Naive B cell (primary cell): ENCODE data around the gene CALML5. TPM values are rescaled to one million over a fixed set of nuclear protein-coding genes. Genes with fewer than 3 reads are reported as not detected.
A peak's percentile ranks its signal among the peaks of the same experiment; 100 is the strongest.

ENCODE experiments used
- ATAC-seq, 2 donors: fragments of 150-1000 bp; cut with Tn5 transposase; 2 replicates each; pipeline ENCODE4 v1.10.0; 2021; ENCODE audit warnings: low read depth in 2 of 2, mild to moderate bottlenecking in 2 of 2, moderate library complexity in 2 of 2
- DNase-seq: peaks from one replicate; pipeline ENCODE4 v3.0.0; 2022
- H3K27ac Mint-ChIP-seq, 6 donors: one replicate each; pipeline ENCODE4 v1.8.0; 2020 to 2022; ENCODE audit warnings: mild to moderate bottlenecking in 6 of 6, mixed read lengths in 6 of 6, moderate library complexity in 5 of 6, inconsistent platforms in 2 of 6
- H3K27me3 Mint-ChIP-seq, 3 donors: one replicate each; pipeline ENCODE4 v1.8.0; 2021 to 2022; ENCODE audit warnings: mixed read lengths in 3 of 3, mild to moderate bottlenecking in 1 of 3
- H3K36me3 Mint-ChIP-seq, 2 donors: one replicate each; pipeline ENCODE4 v1.8.0; 2020 to 2022; ENCODE audit warnings: mixed read lengths in 2 of 2, inconsistent platforms in 1 of 2, mild to moderate bottlenecking in 1 of 2
- H3K4me1 Mint-ChIP-seq, 3 donors: one replicate each; pipeline ENCODE4 v1.8.0; 2020 to 2022; ENCODE audit warnings: mixed read lengths in 3 of 3, inconsistent platforms in 1 of 3, mild to moderate bottlenecking in 1 of 3, moderate library complexity in 1 of 3
- H3K4me3 Mint-ChIP-seq, 8 donors: one replicate each; pipeline ENCODE4 v1.8.0; 2020 to 2022; ENCODE audit warnings: mild to moderate bottlenecking in 8 of 8, mixed read lengths in 8 of 8, moderate library complexity in 8 of 8, inconsistent platforms in 2 of 8
- H3K9me3 Mint-ChIP-seq, 7 donors: one replicate each; pipeline ENCODE4 v1.8.0; 2020 to 2022; ENCODE audit warnings: mixed read lengths in 7 of 7, mild to moderate bottlenecking in 5 of 7, inconsistent platforms in 2 of 7, moderate library complexity in 1 of 7
- polyA plus RNA-seq, 6 donors: library from polyadenylated mRNA; unstranded; fragments of 300-500 nt; fragmentation: Illumina TruSeq; gene quantifications; one replicate each; pipeline ENCODE4 v1.2.3, GENCODE V29; 2021; ENCODE audit warnings: low read depth in 6 of 6

Gene CALML5
- polyA plus RNA-seq, 6 donors from 2014 or later, result not detected

DNA sequence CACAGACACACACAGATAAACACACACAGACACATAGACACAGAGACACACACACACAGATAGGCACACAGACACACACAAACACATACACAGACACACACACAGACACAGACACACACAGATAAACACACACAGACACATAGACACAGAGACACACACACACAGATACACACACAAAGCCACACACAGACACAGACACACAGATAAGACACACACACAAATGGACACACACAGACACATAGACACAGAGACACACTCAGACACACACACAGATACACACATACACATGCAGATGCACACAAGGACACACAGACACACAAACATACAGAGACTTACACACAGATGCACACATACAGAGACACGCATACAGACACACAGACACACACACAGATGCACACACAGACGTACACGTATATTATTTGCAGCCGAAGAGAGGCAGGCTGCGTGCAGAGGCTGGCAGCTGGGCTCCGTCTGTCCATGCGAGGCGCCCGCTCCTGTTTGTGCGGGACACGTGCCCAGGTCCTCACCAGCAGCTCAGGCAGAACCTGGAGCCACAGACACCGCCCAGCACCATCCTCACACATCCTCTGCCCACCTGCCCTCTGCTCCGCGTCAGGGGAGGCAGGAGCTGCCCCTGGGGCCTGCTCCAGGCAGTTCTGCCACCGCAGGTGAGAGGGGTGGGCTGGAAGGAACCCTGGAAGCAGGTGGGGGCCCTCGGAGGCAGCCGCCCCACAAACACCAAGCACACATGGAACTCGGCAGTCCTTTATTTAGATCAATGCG, 1.2 kb downstream of the CALML5 start:
- peaks cover 0 to 13% (median 12%) of the 10 kb centered on the region in 3 donors for H3K27me3 Mint-ChIP-seq
- no peak overlapping the region for H3K27ac Mint-ChIP-seq
- H3K4me1 Mint-ChIP-seq, result no peaks in the 10 kb centered on the region
- no peak for DNase-seq
- H3K4me3 Mint-ChIP-seq, result no peak overlapping the region
- H3K36me3 Mint-ChIP-seq, result no peaks in the 10 kb centered on the region
- ATAC-seq, result no peak
- H3K9me3 Mint-ChIP-seq, result no peaks in the 10 kb centered on the region

DNA sequence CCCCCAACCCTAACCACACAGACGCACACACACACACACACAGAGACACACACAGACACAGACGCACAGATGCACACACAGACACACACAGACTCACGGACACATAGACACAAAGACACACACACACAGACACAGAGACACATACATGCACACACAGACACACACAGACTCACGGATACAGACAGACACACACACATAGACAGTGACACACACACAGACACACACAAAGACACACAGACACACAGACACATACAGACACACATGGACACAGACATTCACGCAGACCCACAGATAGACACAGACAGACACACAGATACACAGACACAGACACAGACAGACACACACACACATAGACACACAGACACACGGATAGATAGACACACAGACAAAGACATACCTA, 2.1 kb downstream of the CALML5 start:
- ATAC-seq (no peak), DNase-seq (no peak)
- Mint-ChIP-seq H3K4me3 (no peak overlapping the region), H3K27ac (no peak overlapping the region), H3K9me3 (peaks cover 0 to 6% (median 2%) of the 10 kb centered on the region in 7 donors), H3K36me3 (peaks cover under 1 to 7% of the 10 kb centered on the region in 2 donors), H3K27me3 (peaks cover 0 to 6% (median 5%) of the 10 kb centered on the region in 3 donors), H3K4me1 (no peaks in the 10 kb centered on the region)

DNA sequence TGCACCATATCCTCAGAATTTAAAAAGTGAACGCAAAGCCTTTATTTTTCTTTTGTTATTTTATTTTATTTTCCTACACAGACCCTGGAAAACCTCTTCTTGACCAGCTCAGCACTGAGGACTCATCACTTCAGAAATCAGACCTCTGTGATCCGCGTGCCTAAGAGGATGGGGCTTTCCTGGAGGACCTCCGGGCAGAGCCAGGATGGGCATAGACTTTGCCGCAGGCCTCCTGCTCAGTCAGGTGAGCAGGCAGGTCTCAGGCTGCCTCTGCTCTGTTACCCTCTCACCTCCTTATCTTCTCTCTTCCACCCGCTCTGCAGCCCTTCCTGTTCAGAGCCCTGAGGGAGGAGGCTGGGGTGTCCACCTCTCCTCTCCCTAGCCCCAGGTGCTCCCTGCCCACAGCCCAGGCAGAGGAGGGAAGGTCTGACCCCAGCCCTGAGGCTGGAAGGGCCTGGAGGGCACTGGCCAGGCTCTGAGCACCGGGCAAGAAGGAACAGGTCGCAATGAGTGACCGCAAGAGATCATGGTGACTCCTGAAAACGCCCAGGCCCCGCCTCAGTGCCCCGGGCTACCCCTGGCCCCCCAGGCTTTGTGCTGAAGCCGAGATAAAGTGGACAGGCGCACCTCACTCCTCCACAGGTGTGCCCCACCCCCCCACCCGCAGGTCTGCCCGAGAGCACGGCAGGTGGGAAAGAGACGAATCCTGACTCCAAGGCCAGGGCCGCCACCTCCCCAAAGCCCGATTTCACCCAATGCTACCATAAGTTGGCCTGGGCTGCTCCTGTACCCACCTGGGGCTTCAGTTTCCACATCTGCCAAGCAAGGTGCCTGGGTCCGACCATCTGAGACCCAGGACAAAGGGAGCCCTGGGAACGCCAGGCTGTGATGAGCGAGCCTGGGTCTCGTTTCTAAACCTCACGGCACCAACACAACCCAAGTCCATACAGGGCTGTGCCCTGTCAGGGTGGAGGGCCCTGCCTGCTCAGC, 2.8 kb downstream of the CALML5 start:
- H3K27me3 Mint-ChIP-seq, result peaks cover 0 to 6% (median 5%) of the 10 kb centered on the region in 3 donors
- no peak for DNase-seq
- peaks cover 0 to 11% (median 4%) of the 10 kb centered on the region in 7 donors for H3K9me3 Mint-ChIP-seq
- no peak for ATAC-seq
- peaks cover 3 to 8% of the 10 kb centered on the region in 2 donors for H3K36me3 Mint-ChIP-seq
- H3K4me3 Mint-ChIP-seq, result no peak overlapping the region
- no peak overlapping the region for H3K27ac Mint-ChIP-seq
- H3K4me1 Mint-ChIP-seq, result peaks cover 0 to 3% (median under 1%) of the 10 kb centered on the region in 3 donors

DNA sequence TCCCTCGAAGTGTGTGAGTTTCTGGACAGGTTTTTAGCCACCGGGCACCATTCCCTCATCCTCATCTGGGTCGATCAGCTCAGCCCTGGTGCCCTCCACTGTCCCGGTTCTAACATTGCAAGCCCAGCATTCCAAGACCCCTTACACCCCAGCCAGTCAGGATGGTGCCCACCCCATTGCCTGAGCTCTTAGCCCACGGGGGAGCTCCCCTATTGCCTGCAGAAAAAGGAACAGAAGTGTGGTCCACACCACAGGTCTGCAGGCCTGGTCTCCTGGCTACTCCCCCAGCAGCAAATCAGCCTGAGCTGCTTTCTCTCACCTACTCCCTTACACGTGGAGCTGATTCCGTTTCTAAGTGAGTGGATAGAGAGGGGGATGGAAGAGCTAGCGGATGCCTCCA, 4.8 kb downstream of the CALML5 start:
- Mint-ChIP-seq H3K27me3 (no peaks in the 10 kb centered on the region), H3K36me3 (peaks cover 3 to 8% of the 10 kb centered on the region in 2 donors), H3K27ac (no peak overlapping the region), H3K9me3 (peaks cover 0 to 11% (median 4%) of the 10 kb centered on the region in 7 donors), H3K4me1 (peaks cover 7 to 12% (median 8%) of the 10 kb centered on the region in 3 donors), H3K4me3 (no peak overlapping the region)
- DNase-seq (no peak), ATAC-seq (no peak)

DNA sequence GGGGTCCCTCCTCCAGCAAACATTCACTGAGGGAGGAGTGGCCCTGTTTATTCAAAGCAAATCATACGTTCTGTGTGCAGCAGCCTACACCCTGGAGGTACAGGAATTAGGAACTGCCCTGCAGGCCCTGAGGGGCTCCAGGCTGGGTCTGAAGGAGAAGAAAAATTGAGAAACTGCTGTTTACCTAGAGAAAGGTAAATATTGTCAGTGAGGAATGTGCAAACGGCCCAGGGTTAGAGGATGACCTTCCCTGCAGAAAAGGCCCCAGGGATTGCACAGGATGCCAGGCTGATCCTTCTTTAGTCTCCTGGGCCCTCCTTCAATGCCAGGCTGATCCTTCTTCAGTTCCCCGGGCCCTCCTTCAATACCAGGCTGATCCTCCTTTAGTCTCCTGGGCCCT, 5.7 kb downstream of the CALML5 start:
- no peak for ATAC-seq
- H3K27me3 Mint-ChIP-seq, result no peaks in the 10 kb centered on the region
- no peak overlapping the region for H3K27ac Mint-ChIP-seq
- H3K36me3 Mint-ChIP-seq, result peaks cover 3 to 8% of the 10 kb centered on the region in 2 donors
- DNase-seq, result no peak
- H3K4me1 Mint-ChIP-seq, result peaks cover 7 to 12% (median 8%) of the 10 kb centered on the region in 3 donors
- no peak overlapping the region for H3K4me3 Mint-ChIP-seq
- H3K9me3 Mint-ChIP-seq, result peaks cover 0 to 11% (median 4%) of the 10 kb centered on the region in 7 donors

DNA sequence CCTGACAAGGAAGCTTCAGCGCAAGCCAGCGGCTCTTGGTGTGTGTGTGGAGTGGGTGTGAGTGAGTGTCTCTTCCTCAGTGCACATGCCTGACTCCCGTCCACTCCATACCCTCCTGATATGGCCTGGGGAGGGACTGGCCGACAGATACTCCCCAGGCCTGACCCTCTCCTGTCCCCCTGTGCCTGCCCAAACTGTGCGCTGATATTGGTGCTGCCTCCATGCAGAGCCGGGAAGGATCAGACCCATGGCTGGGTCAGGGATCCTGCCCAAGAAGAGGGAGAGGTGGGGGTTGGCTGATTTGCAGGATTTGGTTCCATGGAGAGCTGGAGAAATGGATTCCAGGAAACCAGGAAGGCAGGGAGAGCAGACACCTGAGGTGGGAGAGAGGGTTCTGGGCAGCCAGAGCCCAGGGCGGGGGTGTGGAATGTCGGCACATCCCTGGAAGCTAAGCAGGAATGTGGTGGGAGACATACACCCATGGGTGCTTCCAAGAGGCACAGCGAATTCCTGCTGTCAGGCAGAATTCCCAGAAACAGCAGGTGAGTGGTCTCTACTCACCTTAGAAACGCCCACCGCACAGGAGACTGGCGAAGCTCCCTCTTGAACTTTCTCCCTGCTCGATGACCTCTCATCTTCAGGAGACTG, 6.3 kb downstream of the CALML5 start:
- H3K36me3 Mint-ChIP-seq, result peaks cover 3 to 8% of the 10 kb centered on the region in 2 donors
- no peak for DNase-seq
- no peaks in the 10 kb centered on the region for H3K27me3 Mint-ChIP-seq
- peaks cover 0 to 11% (median 4%) of the 10 kb centered on the region in 7 donors for H3K9me3 Mint-ChIP-seq
- no peak for ATAC-seq
- no peak overlapping the region for H3K4me3 Mint-ChIP-seq
- H3K27ac Mint-ChIP-seq, result no peak overlapping the region
- peaks cover 7 to 12% (median 8%) of the 10 kb centered on the region in 3 donors for H3K4me1 Mint-ChIP-seq

DNA sequence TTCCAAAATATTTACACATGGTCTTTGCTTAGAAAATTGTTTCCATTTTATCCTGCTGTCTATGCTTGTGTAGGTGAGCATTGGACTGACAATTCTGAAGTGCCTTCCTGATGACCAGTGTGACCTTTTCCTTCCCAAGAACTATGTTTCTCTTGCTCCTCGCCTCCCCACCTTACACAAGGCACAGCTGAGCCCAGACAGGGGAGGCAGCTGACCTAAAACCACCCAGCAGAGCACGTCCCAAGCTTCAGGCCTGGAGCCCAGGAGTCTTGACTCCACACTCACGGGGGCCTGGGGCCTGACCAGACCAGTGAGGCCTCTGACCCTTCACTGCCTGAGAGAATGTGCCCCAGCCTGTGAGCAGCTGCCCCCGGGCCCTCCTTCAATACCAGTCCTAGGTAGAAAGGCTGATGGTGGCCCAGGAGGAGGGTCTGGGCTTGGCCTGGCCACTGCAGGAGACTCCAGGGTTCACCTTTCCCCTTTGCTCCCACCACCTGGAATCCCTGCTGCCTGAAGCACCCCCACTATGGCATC, 7.0 kb downstream of the CALML5 start:
- no peak for DNase-seq
- Mint-ChIP-seq H3K4me1 (peaks cover 7 to 12% (median 8%) of the 10 kb centered on the region in 3 donors), H3K9me3 (peaks cover 0 to 11% (median 4%) of the 10 kb centered on the region in 7 donors), H3K4me3 (no peak overlapping the region), H3K27me3 (peaks cover 0 to 4% (median 2%) of the 10 kb centered on the region in 3 donors), H3K36me3 (peaks cover 3 to 8% of the 10 kb centered on the region in 2 donors), H3K27ac (peak overlapping the region in 1 of 6 donors; percentile 32)
- no peak for ATAC-seq

DNA sequence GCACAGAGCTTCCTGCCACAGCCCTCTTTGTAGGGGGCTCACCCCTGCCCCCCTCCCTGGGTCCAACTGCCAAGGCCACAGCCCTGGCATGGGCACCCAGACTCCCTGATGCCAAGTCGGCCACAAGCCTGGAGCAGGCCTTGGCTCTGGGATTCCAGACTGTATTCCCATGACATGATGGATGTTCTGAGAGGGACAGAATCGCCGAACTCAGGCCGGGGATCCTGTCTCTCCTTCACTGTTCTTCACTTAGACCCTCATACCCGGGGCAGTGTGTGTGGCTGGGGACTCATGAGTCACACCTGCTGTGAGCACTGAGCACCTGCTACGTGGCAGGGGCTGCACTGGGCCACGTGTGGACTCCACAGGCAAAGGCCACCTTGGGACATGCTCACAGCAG, 7.9 kb downstream of the CALML5 start:
- no peak for DNase-seq
- Mint-ChIP-seq H3K27me3 (peaks cover 0 to 11% (median 11%) of the 10 kb centered on the region in 3 donors), H3K4me3 (no peak overlapping the region), H3K27ac (peak overlapping the region in 1 of 6 donors; percentile 76), H3K36me3 (peaks cover 3 to 8% of the 10 kb centered on the region in 2 donors), H3K4me1 (peaks cover 7 to 12% (median 8%) of the 10 kb centered on the region in 3 donors), H3K9me3 (peaks cover 0 to 11% (median 4%) of the 10 kb centered on the region in 7 donors)
- no peak for ATAC-seq

DNA sequence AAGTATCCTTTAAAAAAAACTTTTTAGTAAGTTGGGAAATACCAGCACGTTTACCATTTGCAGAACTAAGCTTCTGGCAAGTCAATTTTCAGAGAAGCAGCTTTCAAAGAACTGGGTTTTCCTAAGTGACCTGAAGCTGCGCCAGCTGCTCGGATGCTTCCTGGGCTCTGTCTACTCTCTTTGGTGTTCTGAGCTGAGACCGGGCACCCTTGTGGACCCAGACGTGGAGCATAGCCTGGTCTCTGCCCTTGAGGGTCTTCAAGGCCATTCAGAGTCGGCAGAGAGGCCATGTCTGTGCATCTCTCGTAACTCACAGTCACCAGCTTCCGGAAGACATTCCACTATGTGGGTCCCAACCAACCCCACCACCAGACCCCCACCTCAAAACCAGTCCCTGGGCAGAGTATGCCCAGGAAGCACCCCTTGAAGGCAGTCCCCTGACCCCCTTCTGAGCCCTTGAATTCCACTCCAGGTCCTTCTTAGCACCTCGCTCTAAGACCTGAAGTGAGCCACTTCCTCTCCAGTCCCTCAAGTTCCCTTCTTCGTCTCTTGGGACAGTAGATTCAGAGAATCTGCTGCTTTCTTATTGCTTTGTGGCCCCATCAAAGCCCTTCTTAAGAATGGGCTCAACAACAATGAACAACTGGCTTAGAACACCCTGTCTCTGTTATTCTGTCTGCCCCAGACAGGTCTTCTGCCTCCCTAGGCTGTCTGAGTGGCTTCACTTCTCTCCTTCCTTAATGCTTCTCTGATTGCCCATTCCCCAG, 8.5 kb downstream of the CALML5 start:
- H3K36me3 Mint-ChIP-seq, result peaks cover 3 to 8% of the 10 kb centered on the region in 2 donors
- peak overlapping the region in 3 of 6 donors; percentile 22 to 76 (median 26) for H3K27ac Mint-ChIP-seq
- peaks cover 0 to 17% (median 11%) of the 10 kb centered on the region in 3 donors for H3K27me3 Mint-ChIP-seq
- ATAC-seq (peak in 1 of 2 donors; percentile 27), DNase-seq (no peak)
- H3K4me3 Mint-ChIP-seq, result peak overlapping the region in 1 of 8 donors; percentile 67
- H3K4me1 Mint-ChIP-seq, result peaks cover 7 to 12% (median 8%) of the 10 kb centered on the region in 3 donors
- H3K9me3 Mint-ChIP-seq, result peaks cover 0 to 11% (median 4%) of the 10 kb centered on the region in 7 donors

DNA sequence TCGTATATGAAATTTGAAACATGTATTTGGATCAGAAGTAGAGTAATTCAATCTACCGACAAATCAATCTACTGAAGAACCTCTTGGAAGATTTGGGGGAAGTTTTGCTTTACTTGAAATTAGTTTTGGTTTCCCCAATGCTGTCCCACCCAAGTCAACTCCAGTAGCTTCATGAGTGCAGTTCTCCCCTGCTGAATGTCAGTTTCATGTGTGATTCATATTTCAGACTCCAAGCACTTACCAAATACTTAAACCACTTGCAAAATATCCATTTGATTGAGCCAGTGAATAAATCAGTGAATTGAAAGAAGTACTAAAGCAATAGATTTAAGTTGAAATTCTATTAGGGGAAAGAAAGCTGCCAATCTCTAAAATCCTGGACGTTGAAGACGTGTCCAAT, 9.3 kb downstream of the CALML5 start:
- H3K27ac Mint-ChIP-seq, result no peak overlapping the region
- H3K9me3 Mint-ChIP-seq, result peaks cover 0 to 11% (median 4%) of the 10 kb centered on the region in 7 donors
- no peak for ATAC-seq
- peaks cover 7 to 12% (median 8%) of the 10 kb centered on the region in 3 donors for H3K4me1 Mint-ChIP-seq
- peaks cover 0 to 19% (median 11%) of the 10 kb centered on the region in 3 donors for H3K27me3 Mint-ChIP-seq
- peaks cover 3 to 8% of the 10 kb centered on the region in 2 donors for H3K36me3 Mint-ChIP-seq
- no peak overlapping the region for H3K4me3 Mint-ChIP-seq
- no peak for DNase-seq

DNA sequence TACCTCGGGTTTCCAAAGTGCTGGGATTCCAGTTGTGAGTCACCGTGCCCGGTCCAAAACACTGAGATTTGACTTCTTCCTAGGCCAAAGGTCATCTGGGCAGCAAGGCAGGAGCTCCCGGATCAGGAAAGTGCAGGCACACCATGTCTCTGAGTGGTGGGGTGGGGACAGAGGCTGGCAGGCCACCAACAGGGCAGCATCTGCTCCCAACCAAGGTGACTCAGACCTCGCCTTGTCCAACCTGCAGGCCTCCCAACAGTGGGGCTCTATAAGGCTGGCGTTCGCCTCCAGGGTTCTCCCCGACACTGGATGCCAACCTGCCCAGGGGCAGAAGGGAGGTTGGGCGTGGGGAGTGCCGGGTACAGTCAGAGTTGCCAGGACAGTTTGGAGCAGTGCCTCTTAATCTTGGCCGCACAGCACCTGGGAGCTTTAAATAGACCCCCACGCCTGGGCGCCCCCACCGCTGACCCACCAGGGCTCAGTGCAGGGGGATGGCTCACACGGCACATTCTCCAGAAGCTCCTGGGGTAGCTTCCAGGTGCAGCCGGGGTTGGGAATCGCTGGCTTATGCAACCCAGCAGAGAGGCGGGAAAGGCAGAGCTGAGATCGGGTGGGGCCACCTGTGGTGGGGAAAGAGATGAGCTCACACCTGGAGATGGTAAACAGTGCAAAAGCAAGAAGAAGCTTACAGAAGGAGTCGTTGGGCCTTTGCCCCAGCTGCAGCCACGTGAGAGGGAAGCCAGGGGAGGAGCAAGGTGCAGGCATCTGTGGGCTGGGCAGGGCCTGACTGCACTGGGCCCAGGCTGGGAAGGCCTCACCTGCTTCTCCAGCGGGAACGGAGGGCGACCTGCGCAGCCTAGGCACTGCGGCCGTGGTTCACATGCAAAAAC, 10.9 kb downstream of the CALML5 start:
- ATAC-seq, result no peak
- H3K4me3 Mint-ChIP-seq, result no peak overlapping the region
- H3K27me3 Mint-ChIP-seq, result peaks cover 0 to 19% (median 11%) of the 10 kb centered on the region in 3 donors
- H3K36me3 Mint-ChIP-seq, result peaks cover 3 to 8% of the 10 kb centered on the region in 2 donors
- peaks cover 7 to 12% (median 8%) of the 10 kb centered on the region in 3 donors for H3K4me1 Mint-ChIP-seq
- DNase-seq, result no peak
- H3K27ac Mint-ChIP-seq, result peak overlapping the region in 1 of 6 donors; percentile 40
- H3K9me3 Mint-ChIP-seq, result peaks cover 0 to 11% (median 4%) of the 10 kb centered on the region in 7 donors
